ENCODE results near the gene MYOZ3. TPM values are rescaled to one million over a fixed set of nuclear protein-coding genes. Genes with fewer than 3 reads are reported as not detected.

The MYOZ3 gene
- total RNA-seq, 1 donor from 2014 or later: 6.1 TPM

DNA sequence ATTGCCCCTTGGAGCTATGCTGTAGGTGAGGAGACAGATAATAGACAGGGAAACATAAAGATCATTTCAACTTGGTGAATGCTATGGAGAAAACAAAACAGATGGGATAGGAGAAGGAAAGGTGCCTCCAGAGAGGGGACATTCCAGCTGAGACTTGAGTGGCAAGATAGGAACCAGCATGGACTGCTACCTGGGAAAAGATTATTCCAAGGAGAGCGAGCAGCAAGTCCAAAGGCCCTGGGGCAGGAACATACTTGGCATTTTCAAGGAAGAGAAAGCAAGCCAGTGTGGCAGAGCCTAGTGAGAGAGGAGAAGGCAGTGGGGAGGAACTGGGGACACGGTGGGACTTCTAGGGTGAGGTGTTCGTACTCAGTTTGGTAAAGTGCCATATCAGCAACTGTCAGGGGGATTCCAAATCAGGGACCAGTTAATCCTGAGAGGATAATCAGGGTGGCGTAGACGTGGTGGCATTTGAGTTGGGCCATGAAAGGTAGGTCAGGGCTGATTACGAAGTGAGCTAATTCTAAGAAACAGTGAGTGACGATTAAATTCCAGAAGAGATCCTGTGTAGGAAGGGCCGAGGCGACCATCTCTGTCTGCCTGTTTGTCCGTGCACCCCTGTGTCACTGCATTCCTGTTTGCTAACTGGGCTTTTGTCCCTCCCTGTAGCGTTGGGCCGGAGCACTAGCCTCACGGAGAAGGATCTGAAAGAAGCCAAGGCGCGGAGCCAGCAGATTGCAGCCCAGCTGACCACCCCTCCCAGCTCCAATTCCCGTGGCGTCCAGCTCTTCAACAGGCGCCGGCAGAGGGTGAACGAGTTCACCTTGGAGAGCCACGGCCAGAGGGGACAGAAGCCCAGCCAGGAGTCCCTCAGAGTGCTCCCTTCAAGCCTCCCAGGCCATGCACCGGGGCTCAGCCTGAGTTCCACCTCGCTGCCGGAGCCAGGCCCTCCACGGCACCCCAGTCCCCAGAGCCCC lies 13.5 kb upstream of the MYOZ3 start:
- Mint-ChIP-seq H3K27ac (peak overlapping the region; percentile 13), H3K4me1 (ENCODE audit: unreplicated experiment) (peaks cover 44% of the 10 kb centered on the region), H3K36me3 (no peaks in the 10 kb centered on the region), H3K27me3 (peaks cover 4% of the 10 kb centered on the region), H3K4me3 (no peak overlapping the region), H3K9me3 (no peaks in the 10 kb centered on the region)
- TF ChIP-seq, protein P1, sequence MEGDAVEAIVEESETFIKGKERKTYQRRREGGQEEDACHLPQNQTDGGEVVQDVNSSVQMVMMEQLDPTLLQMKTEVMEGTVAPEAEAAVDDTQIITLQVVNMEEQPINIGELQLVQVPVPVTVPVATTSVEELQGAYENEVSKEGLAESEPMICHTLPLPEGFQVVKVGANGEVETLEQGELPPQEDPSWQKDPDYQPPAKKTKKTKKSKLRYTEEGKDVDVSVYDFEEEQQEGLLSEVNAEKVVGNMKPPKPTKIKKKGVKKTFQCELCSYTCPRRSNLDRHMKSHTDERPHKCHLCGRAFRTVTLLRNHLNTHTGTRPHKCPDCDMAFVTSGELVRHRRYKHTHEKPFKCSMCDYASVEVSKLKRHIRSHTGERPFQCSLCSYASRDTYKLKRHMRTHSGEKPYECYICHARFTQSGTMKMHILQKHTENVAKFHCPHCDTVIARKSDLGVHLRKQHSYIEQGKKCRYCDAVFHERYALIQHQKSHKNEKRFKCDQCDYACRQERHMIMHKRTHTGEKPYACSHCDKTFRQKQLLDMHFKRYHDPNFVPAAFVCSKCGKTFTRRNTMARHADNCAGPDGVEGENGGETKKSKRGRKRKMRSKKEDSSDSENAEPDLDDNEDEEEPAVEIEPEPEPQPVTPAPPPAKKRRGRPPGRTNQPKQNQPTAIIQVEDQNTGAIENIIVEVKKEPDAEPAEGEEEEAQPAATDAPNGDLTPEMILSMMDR (conservative IDR thresholded peaks at IDR 0.05): no peak
- DNase-seq (ENCODE audit: extremely low spot score, unreplicated experiment): no peak

DNA sequence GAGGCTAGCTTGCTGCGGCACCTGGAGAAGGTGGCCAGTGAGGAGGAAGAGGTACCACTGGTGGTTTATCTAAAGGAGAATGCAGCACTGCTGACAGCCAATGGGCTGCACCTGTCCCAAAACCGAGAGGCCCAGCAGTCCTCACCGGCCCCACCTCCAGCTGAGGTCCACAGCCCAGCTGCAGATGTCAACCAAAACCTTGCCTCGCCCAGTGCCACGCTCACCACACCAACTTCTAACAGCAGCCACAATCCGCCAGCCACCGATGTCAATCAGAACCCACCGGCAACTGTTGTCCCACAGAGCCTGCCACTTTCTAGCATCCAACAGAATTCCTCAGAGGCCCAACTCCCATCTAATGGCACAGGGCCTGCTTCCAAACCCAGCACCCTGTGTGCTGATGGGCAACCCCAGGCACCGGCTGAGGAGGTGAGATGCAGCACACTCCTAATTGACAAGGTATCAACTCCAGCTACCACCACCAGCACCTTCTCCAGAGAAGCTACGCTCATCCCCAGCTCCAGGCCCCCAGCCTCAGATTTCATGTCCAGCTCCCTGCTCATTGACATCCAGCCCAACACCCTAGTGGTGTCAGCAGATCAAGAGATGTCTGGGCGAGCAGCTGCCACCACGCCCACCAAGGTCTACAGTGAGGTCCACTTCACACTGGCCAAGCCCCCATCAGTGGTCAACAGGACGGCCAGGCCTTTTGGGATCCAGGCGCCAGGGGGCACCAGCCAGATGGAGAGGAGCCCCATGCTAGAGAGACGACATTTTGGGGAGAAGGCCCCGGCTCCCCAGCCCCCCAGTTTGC lies 12.6 kb upstream of the MYOZ3 start:
- Mint-ChIP-seq H3K36me3 (no peaks in the 10 kb centered on the region), H3K9me3 (no peaks in the 10 kb centered on the region), H3K27ac (no peak overlapping the region), H3K4me1 (ENCODE audit: unreplicated experiment) (peaks cover 44% of the 10 kb centered on the region), H3K27me3 (peaks cover 4% of the 10 kb centered on the region), H3K4me3 (no peak overlapping the region)
- TF ChIP-seq, protein P1 (conservative IDR thresholded peaks at IDR 0.05): no peak
- DNase-seq (ENCODE audit: extremely low spot score, unreplicated experiment): no peak

DNA sequence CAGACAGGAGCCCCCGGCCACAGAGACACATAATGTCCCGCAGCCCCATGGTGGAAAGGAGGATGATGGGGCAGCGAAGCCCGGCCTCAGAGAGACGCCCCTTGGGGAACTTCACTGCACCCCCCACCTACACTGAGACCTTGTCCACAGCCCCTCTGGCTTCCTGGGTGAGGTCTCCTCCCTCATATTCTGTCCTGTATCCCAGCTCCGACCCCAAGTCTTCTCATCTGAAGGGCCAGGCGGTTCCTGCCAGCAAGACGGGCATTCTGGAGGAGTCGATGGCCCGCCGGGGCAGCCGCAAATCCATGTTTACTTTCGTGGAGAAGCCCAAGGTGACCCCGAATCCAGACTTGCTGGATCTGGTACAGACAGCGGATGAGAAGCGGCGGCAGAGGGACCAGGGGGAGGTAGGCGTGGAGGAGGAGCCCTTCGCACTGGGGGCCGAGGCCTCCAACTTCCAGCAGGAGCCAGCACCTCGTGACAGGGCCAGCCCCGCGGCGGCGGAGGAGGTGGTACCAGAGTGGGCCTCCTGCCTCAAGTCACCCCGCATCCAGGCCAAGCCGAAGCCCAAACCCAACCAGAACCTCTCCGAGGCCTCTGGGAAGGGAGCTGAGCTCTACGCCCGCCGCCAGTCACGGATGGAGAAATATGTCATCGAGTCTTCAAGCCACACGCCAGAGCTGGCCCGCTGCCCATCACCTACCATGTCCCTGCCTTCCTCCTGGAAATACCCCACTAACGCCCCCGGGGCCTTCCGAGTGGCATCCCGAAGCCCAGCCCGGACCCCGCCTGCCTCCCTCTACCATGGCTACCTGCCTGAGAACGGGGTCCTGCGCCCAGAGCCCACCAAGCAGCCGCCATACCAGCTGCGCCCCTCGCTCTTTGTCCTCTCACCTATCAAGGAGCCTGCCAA lies 11.7 kb upstream of the MYOZ3 start:
- H3K36me3 Mint-ChIP-seq: no peaks in the 10 kb centered on the region
- peaks cover 4% of the 10 kb centered on the region for H3K27me3 Mint-ChIP-seq
- peaks cover 39% of the 10 kb centered on the region for H3K4me1 Mint-ChIP-seq (ENCODE audit: unreplicated experiment)
- TF ChIP-seq, protein P1 (conservative IDR thresholded peaks at IDR 0.05): no peak
- no peak overlapping the region for H3K27ac Mint-ChIP-seq
- no peaks in the 10 kb centered on the region for H3K9me3 Mint-ChIP-seq
- DNase-seq (ENCODE audit: extremely low spot score, unreplicated experiment): no peak
- H3K4me3 Mint-ChIP-seq: no peak overlapping the region

DNA sequence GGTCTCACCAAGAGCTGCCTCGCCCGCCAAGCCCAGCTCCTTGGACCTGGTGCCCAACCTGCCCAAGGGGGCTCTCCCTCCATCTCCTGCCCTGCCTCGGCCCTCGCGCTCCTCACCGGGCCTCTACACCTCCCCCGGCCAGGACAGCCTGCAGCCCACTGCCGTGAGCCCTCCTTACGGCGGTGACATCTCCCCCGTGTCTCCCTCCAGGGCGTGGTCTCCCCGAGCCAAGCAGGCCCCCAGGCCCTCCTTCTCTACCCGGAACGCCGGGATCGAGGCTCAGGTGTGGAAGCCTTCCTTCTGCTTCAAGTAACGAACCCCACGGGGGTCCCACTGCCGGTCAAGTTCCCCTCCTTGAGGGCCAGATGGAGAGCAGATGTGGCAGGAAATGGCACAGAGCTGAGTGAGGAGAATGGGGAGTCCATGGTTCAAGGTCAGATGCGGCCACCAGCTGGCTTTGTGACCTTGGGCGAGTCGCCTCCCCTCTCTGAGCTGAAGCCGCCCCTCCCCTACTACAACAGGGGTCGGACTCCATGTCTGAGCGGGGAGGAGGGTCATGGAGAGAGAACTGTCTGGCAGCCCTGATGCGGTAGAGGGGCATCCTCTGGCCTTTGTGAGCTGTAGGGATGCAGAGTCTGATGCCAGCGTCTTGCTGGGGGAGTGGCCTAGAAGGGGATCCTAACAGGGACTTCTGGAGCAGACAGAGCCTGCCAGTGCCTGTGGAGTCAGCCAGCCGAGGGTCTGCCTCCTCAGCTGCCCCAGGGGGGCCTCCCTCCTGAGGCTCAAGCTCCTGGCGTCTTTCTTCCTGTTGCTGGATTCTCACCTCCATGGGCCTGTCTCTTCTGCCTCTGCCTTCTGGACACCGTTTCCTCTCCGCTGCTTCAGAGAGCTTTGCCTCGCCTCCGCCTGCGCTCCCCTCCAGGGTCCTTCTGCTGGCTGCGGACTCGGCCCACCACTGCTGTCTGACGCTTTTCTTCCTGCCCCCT lies 10.7 kb upstream of the MYOZ3 start:
- Mint-ChIP-seq H3K27me3 (peaks cover 4% of the 10 kb centered on the region), H3K36me3 (no peaks in the 10 kb centered on the region), H3K4me3 (no peak overlapping the region), H3K9me3 (no peaks in the 10 kb centered on the region), H3K27ac (no peak overlapping the region), H3K4me1 (ENCODE audit: unreplicated experiment) (peaks cover 31% of the 10 kb centered on the region)
- TF ChIP-seq, protein P1 (conservative IDR thresholded peaks at IDR 0.05): no peak
- DNase-seq (ENCODE audit: extremely low spot score, unreplicated experiment): no peak

Data from type B pancreatic cell (in vitro differentiated cells).